ENCODE measurements around the gene MALT1. TPM values are rescaled to one million over a fixed set of nuclear protein-coding genes. Genes with fewer than 3 reads are reported as not detected.

The MALT1 gene
- total RNA-seq, 1 experiment from 2014 or later, result 34.0 TPM

- Histone ChIP-seq H3K4me1 (ENCODE audit: control insufficient read depth, insufficient read depth, low read length) (peaks cover 5% of the 10 kb centered on the region), H3K9me3 (ENCODE audit: control insufficient read depth, insufficient read depth, low read depth, low read length) (no peaks in the 10 kb centered on the region), H3K27ac (ENCODE audit: low read length) (no peak overlapping the region), H3K36me3 (ENCODE audit: control insufficient read depth, insufficient read depth, low read length) (no peaks in the 10 kb centered on the region), H3K4me3 (ENCODE audit: low read depth in 2 of 2, low read length in 2 of 2) (no peak overlapping the region), H3K27me3 (ENCODE audit: control insufficient read depth, insufficient read depth, low read length) (no peaks in the 10 kb centered on the region)
- DNase-seq (ENCODE audit: low read depth, low spot score) (no peak), ATAC-seq (no peak)
- intact Hi-C loops (cut with micrococcal nuclease; ENCODE audit: unreplicated experiment), result no loop called here
- in situ Hi-C loops (cut with HindIII; ENCODE audit: low pct_unique_long_range_greater_than_20kb, low sequenced_read_pairs), result no loop called here
- no peak for TF ChIP-seq SIN3A (IDR thresholded peaks at IDR 0.05; ENCODE audit: borderline replicate concordance, insufficient read depth, low read depth, low read length)
- TF ChIP-seq REST (IDR thresholded peaks at IDR 0.05; ENCODE audit: insufficient read depth in 1 of 2, low read depth in 2 of 2, low read length in 1 of 2), result no peak
- no peak for TF ChIP-seq TCF7L2 (IDR thresholded peaks at IDR 0.05; ENCODE audit: low read depth, low read length)
- no peak for TF ChIP-seq POLR2AphosphoS5 (IDR thresholded peaks at IDR 0.05; ENCODE audit: low read depth, low read length)
- no peak for TF ChIP-seq CTCF (IDR thresholded peaks at IDR 0.05)
- ChIA-PET CTCF (no interaction called here), POLR2A (no interaction called here)
- no TSS peak for BruUV-seq (replicated peaks)
Measured at GRCh38 chr18:58637946-58638345, 33.3 kb upstream of the MALT1 start.

- no peak for ATAC-seq
- POLR2A ChIA-PET, result no interaction called here
- no peaks in the 10 kb centered on the region for H3K36me3 ChIP-seq (ENCODE audit: control insufficient read depth, insufficient read depth, low read length)
- no peaks in the 10 kb centered on the region for H3K9me3 ChIP-seq (ENCODE audit: control insufficient read depth, insufficient read depth, low read depth, low read length)
- BruUV-seq (replicated peaks), result no TSS peak
- in situ Hi-C loops (cut with HindIII; ENCODE audit: low pct_unique_long_range_greater_than_20kb, low sequenced_read_pairs), result no loop called here
- TF ChIP-seq CTCF (IDR thresholded peaks at IDR 0.05), result no peak
- no peak for TF ChIP-seq TCF7L2 (IDR thresholded peaks at IDR 0.05; ENCODE audit: low read depth, low read length)
- TF ChIP-seq POLR2AphosphoS5 (IDR thresholded peaks at IDR 0.05; ENCODE audit: low read depth, low read length), result no peak
- no peak for TF ChIP-seq REST (IDR thresholded peaks at IDR 0.05; ENCODE audit: insufficient read depth in 1 of 2, low read depth in 2 of 2, low read length in 1 of 2)
- TF ChIP-seq SIN3A (IDR thresholded peaks at IDR 0.05; ENCODE audit: borderline replicate concordance, insufficient read depth, low read depth, low read length), result no peak
- no peak for DNase-seq (ENCODE audit: low read depth, low spot score)
- CTCF ChIA-PET, result no interaction called here
- no peak overlapping the region for H3K27ac ChIP-seq (ENCODE audit: low read length)
- peaks cover 5% of the 10 kb centered on the region for H3K4me1 ChIP-seq (ENCODE audit: control insufficient read depth, insufficient read depth, low read length)
- intact Hi-C loops (cut with micrococcal nuclease; ENCODE audit: unreplicated experiment), result no loop called here
- no peak overlapping the region for H3K4me3 ChIP-seq (ENCODE audit: low read depth in 2 of 2, low read length in 2 of 2)
- H3K27me3 ChIP-seq (ENCODE audit: control insufficient read depth, insufficient read depth, low read length), result no peaks in the 10 kb centered on the region
Measured at GRCh38 chr18:58638441-58638840, 32.8 kb upstream of the MALT1 start.
